Fibroblast of lung (primary cell): ENCODE results near the gene NUP210L. TPM values are rescaled to one million over a fixed set of nuclear protein-coding genes. Genes with fewer than 3 reads are reported as not detected.
"Not testable (repeated sequence)": the region's sequence is repeated elsewhere in the genome, so short reads cannot be mapped to it uniquely, and the experiment has no call there.

Experiments used
- DNase-seq, 2 donors: peaks; one replicate each; pipeline versions ENCODE4 v3.0.0 to v3.0.0-alpha.2; 2010; ENCODE audit warnings: low read depth in 2 of 2
- H2AFZ ChIP-seq: 2 replicates; pipeline ENCODE4 v1.5.1; 2012; ENCODE audit warnings: low read length, control low read depth, inconsistent platforms
- H3K27ac ChIP-seq: 2 replicates; pipeline ENCODE4 v1.5.1; 2011; ENCODE audit warnings: low read length, control low read depth; ENCODE audit not compliant: insufficient read depth
- H3K27me3 ChIP-seq: 2 replicates; pipeline ENCODE4 v1.5.1; 2011; ENCODE audit warnings: mild to moderate bottlenecking, low read length; ENCODE audit not compliant: control insufficient read depth, insufficient read depth
- H3K36me3 ChIP-seq: 2 replicates; pipeline ENCODE4 v1.5.1; 2011; ENCODE audit warnings: low read length; ENCODE audit not compliant: control insufficient read depth, insufficient read depth
- H3K4me1 ChIP-seq: 2 replicates; pipeline ENCODE4 v1.5.1; 2011; ENCODE audit warnings: low read length; ENCODE audit not compliant: control insufficient read depth, insufficient read depth; ENCODE audit errors: extremely low read depth
- H3K4me2 ChIP-seq: 2 replicates; pipeline ENCODE4 v1.5.1; 2011; ENCODE audit warnings: low read length, control low read depth; ENCODE audit not compliant: insufficient read depth; ENCODE audit errors: extremely low read depth
- H3K4me3 ChIP-seq, 4 experiments: fragments of 200-600 bp in 1 of 4; sonication (generic) in 1 of 4; replicated peaks in 1 of 4; 2 replicates each; pipeline ENCODE4 v1.5.1; 2011 to 2016; ENCODE audit warnings: low read length in 4 of 4, low read depth in 3 of 4, mild to moderate bottlenecking in 3 of 4, control low read depth in 2 of 4, inconsistent platforms in 1 of 4, mixed read lengths in 1 of 4; ENCODE audit not compliant: insufficient read depth in 1 of 4; ENCODE audit errors: control extremely low read depth in 1 of 4
- H3K79me2 ChIP-seq: 2 replicates; pipeline ENCODE4 v1.5.1; 2012; ENCODE audit warnings: mild to moderate bottlenecking, low read length, inconsistent platforms; ENCODE audit not compliant: control insufficient read depth, insufficient read depth
- H3K9ac ChIP-seq: 2 replicates; pipeline ENCODE4 v1.5.1; 2011; ENCODE audit warnings: mild to moderate bottlenecking, low read length, control low read depth; ENCODE audit not compliant: insufficient read depth
- H3K9me3 ChIP-seq: 2 replicates; pipeline ENCODE4 v1.5.1; 2012; ENCODE audit warnings: low read depth, low read length; ENCODE audit not compliant: control insufficient read depth, insufficient read depth
- H4K20me1 ChIP-seq: 2 replicates; pipeline ENCODE4 v1.5.1; 2011; ENCODE audit warnings: low read length; ENCODE audit not compliant: control insufficient read depth, insufficient read depth; ENCODE audit errors: extremely low read depth
- CTCF ChIP-seq, 2 donors: IDR thresholded peaks in 1 of 2; conservative IDR thresholded peaks in 1 of 2; 1 replicate in 1 of 2; 2 replicates in 1 of 2; pipeline ENCODE4 v1.5.1; 2011 to 2012; ENCODE audit warnings: low read length in 2 of 2, control low read depth in 1 of 2, inconsistent platforms in 1 of 2, low read depth in 1 of 2, mild to moderate bottlenecking in 1 of 2
- EZH2 ChIP-seq: IDR thresholded peaks from 2 replicates; pipeline ENCODE4 v1.5.1; 2012; ENCODE audit warnings: low read length, control low read depth, mild to moderate bottlenecking; ENCODE audit errors: missing control alignments
- polyA plus RNA-seq, 2 donors: library from polyadenylated mRNA; depleted of rRNA in 1 of 2; stranded (reverse) in 1 of 2; unstranded in 1 of 2; fragments of >200 nt; gene quantifications; 2 replicates each; pipeline ENCODE4 v1.2.1, GENCODE V29; 2011 to 2012; ENCODE audit warnings: missing spikeins in 1 of 2
- total RNA-seq: library from RNA; depleted of rRNA; stranded (reverse); fragments of >200 nt; gene quantifications from 2 replicates; pipeline ENCODE4 v1.2.1, GENCODE V29; 2014

Gene NUP210L
- total and polyA plus RNA-seq, 2 donors (not counting 1 experiment from before 2014, with no cell fraction given): 0.08 to 0.17 TPM

GRCh38 chr1:153979091-153979490 is 175.8 kb downstream of the NUP210L start:
- not testable (repeated sequence) for H3K9ac ChIP-seq, H2AFZ ChIP-seq, H3K9me3 ChIP-seq, H3K4me2 ChIP-seq, DNase-seq, H3K27ac ChIP-seq, H3K4me1 ChIP-seq, H3K27me3 ChIP-seq, H4K20me1 ChIP-seq, H3K4me3 ChIP-seq
- peaks cover 17% of the 10 kb centered on the region for H3K79me2 ChIP-seq
- peaks cover 16% of the 10 kb centered on the region for H3K36me3 ChIP-seq

- Histone ChIP-seq H3K9me3 (no peaks in the 10 kb centered on the region), H3K27ac (peak overlapping the region; percentile 81), H3K79me2 (peaks cover 17% of the 10 kb centered on the region), H3K4me2 (peak overlapping the region; percentile 96), H3K36me3 (peaks cover 20% of the 10 kb centered on the region), H3K27me3 (no peaks in the 10 kb centered on the region), H3K9ac (no peak overlapping the region), H2AFZ (peak overlapping the region; percentile 97), H3K4me1 (peaks cover 6% of the 10 kb centered on the region), H4K20me1 (no peaks in the 10 kb centered on the region), H3K4me3 (peak overlapping the region; percentile 85 to 100 (median 96))
- DNase-seq: no peak
- TF ChIP-seq CTCF (conservative IDR thresholded peaks at IDR 0.05 in 1 of 2, IDR thresholded peaks at IDR 0.05 in 1 of 2; ENCODE audit: low read depth in 1 of 2, low read length in 2 of 2) (no peak), EZH2 (no peak)
These were observed 176.5 kb downstream of the NUP210L start for GRCh38 chr1:153978274-153978909.

GRCh38 chr1:153977250-153978240 is 177.3 kb downstream of the NUP210L start, which contains the start of gene JTB:
JTB (minus strand) TSS chr1:153977674; CDS start chr1:153977252, 422 bp downstream.
- no peaks in the 10 kb centered on the region for H4K20me1 ChIP-seq
- no peaks in the 10 kb centered on the region for H3K27me3 ChIP-seq
- peak; percentile 78 to 81 for DNase-seq
- TF ChIP-seq CTCF (conservative IDR thresholded peaks at IDR 0.05 in 1 of 2, IDR thresholded peaks at IDR 0.05 in 1 of 2; ENCODE audit: low read depth in 1 of 2, low read length in 2 of 2) (no peak), EZH2 (no peak)
- peak within 1 kb of the TSS; percentile 81 for H3K27ac ChIP-seq
- peak within 1 kb of the TSS; percentile 89 for H3K9ac ChIP-seq
- no peaks in the 10 kb centered on the region for H3K9me3 ChIP-seq
- peak within 1 kb of the TSS; percentile 97 for H2AFZ ChIP-seq
- peaks cover 19% of the 10 kb centered on the region for H3K36me3 ChIP-seq
- H3K79me2 ChIP-seq: peaks cover 17% of the 10 kb centered on the region
- peak within 1 kb of the TSS; percentile 85 to 100 (median 96) for H3K4me3 ChIP-seq
- H3K4me1 ChIP-seq: peaks cover 6% of the 10 kb centered on the region
- H3K4me2 ChIP-seq: peak within 1 kb of the TSS; percentile 96
